Adipocyte (in vitro differentiated cells): ENCODE measurements around the gene CEP162.
"Not testable (repeated sequence)": the region's sequence is repeated elsewhere in the genome, so short reads cannot be mapped to it uniquely, and the experiment has no call there.

Experiments used
- DNase-seq: peaks from one replicate; pipeline ENCODE4 v3.0.0-alpha.2; 2015; ENCODE audit warnings: low read depth
- H3K27me3 ChIP-seq: replicated peaks from 2 replicates; pipeline ENCODE4 v1.7.0; 2013; ENCODE audit warnings: mild to moderate bottlenecking, low read length, moderate library complexity; ENCODE audit not compliant: control insufficient read depth, insufficient read depth
- H3K36me3 ChIP-seq: 2 replicates; pipeline ENCODE4 v1.7.0; 2013; ENCODE audit warnings: low read length, mild to moderate bottlenecking, moderate library complexity; ENCODE audit not compliant: control insufficient read depth, insufficient read depth, severe bottlenecking
- H3K4me1 ChIP-seq: 2 replicates; pipeline ENCODE4 v1.7.0; 2013; ENCODE audit warnings: mild to moderate bottlenecking, low read length, moderate library complexity; ENCODE audit not compliant: control insufficient read depth, insufficient read depth
- H3K4me3 ChIP-seq: 2 replicates; pipeline ENCODE4 v1.7.0; 2013; ENCODE audit warnings: mild to moderate bottlenecking, low read length, moderate library complexity
- H3K9ac ChIP-seq: 2 replicates; pipeline ENCODE4 v1.7.0; 2013; ENCODE audit warnings: mild to moderate bottlenecking, low read length, moderate library complexity
- H3K9me3 ChIP-seq: 2 replicates; pipeline ENCODE4 v1.7.0; 2013; ENCODE audit warnings: mild to moderate bottlenecking, low read length, moderate library complexity; ENCODE audit not compliant: control insufficient read depth

Gene CEP162

GRCh38 chr6:84137989-84138575 lies 89.4 kb downstream of the CEP162 start:
- Histone ChIP-seq H3K9me3 (no peaks in the 10 kb centered on the region), H3K36me3 (no peaks in the 10 kb centered on the region), H3K4me3 (no peak overlapping the region), H3K27me3 (no peaks in the 10 kb centered on the region), H3K9ac (no peak overlapping the region), H3K4me1 (no peaks in the 10 kb centered on the region)
- peak; percentile 7 for DNase-seq

DNA sequence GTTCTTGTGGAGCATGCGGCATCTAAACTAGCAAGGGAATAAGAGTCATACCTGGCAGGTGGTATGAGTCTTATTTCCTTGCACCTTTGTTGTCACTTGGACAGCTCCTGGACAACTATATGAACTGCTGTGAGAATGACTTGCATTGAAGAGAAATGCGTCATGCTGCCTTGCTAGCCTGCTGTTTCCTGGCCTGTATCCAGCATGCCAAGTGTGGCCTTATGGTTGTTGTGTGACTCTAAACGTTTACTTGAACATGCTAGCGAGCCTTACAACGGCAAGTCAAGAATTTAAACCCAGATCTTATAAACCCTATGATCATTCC lies 90.4 kb downstream of the CEP162 start:
- no peaks in the 10 kb centered on the region for H3K36me3 ChIP-seq

DNA sequence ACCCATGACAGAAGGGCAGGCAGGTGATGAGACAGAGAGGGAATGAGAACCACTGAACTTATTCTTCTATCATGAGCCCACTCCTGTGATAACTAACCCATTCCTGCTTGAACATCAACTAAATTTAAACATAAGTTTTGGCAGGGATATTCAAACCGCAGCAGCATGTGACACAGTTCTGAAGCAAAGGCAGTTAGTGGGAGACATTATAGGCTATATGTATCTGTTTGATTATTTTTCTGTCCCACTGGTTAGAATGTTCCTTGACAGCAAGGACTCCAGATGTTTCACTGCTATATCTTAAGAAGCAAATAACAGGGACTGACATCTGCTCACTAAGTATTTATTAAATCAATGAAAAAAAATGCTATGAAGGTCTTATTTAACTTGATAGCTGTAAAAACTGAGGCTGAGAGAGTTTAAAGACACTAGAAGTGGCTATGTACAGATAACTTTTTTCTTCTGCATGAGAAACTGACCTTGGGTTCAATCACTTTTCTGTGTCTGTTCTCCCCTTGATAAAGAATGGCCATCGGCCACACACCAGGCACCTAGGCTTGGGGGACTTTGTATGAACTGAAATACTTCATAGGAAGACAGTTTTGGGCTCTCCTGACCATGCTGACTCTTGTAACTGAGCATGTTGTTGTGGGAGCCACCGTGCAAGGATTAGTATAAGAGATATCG lies 90.9 kb downstream of the CEP162 start:
- no peak overlapping the region for H3K9ac ChIP-seq
- H3K27me3 ChIP-seq: no peaks in the 10 kb centered on the region
- H3K9me3 ChIP-seq: no peaks in the 10 kb centered on the region
- no peaks in the 10 kb centered on the region for H3K36me3 ChIP-seq
- DNase-seq: no peak
- no peaks in the 10 kb centered on the region for H3K4me1 ChIP-seq
- H3K4me3 ChIP-seq: no peak overlapping the region

More for the DNA sequence above, 90.4 kb downstream of the CEP162 start:
- no peak for DNase-seq
- Histone ChIP-seq H3K9ac (no peak overlapping the region), H3K4me3 (no peak overlapping the region), H3K9me3 (no peaks in the 10 kb centered on the region), H3K4me1 (no peaks in the 10 kb centered on the region), H3K27me3 (no peaks in the 10 kb centered on the region)

DNA sequence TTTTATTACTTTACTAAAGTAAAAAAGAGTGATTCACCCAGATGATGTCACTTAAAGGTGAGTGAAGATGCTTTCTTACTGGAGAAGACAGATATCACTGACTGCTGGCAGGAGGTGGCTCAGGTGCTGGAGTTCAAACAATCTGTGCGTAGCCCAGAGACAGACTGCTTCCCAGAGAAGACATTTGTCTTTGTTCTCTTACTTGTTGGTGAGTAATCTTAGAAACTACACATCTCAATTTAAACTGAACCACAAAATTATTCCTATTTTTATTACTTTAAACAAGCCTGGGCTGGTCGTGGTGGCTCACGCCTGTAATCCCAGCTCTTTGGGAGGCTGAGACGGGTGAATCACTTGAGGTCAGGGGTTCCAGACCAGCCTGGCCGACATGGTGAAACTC lies 92.2 kb downstream of the CEP162 start:
- Histone ChIP-seq H3K36me3 (no peaks in the 10 kb centered on the region), H3K9ac (no peak overlapping the region)
- no peak for DNase-seq

GRCh38 chr6:84133385-84133784 lies 94.1 kb downstream of the CEP162 start:
- H3K9ac ChIP-seq, H3K9me3 ChIP-seq, DNase-seq, H3K36me3 ChIP-seq, H3K4me1 ChIP-seq, H3K27me3 ChIP-seq, H3K4me3 ChIP-seq: not testable (repeated sequence)

More for the DNA sequence above, 92.2 kb downstream of the CEP162 start:
- Histone ChIP-seq H3K27me3 (no peaks in the 10 kb centered on the region), H3K4me3 (no peak overlapping the region), H3K4me1 (no peaks in the 10 kb centered on the region), H3K9me3 (no peaks in the 10 kb centered on the region)

DNA sequence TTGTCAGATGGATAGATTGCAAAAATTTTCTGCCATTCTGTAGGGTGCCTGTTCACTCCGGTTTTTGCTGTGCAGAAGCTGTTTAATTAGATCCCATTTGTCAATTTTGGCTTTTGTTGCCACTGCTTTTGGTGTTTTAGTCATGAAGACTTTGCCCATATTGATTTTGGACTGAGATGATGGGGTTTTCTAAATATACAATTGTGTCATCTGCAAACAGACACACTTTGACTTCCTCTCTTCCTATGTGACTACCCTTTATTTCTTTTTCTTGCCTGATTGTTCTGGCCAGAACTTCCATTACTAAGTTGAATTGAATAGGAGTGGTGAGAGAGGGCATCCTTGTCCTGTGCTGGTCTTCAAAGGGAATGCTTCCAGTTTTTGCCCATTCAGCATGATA lies 97.9 kb downstream of the CEP162 start:
- not testable (repeated sequence) for H3K9me3 ChIP-seq
- H3K36me3 ChIP-seq: peaks cover 11% of the 10 kb centered on the region

GRCh38 chr6:84123186-84123585 lies 104.3 kb downstream of the CEP162 start:
- no peak for DNase-seq
- Histone ChIP-seq H3K4me1 (no peaks in the 10 kb centered on the region), H3K4me3 (no peak overlapping the region), H3K27me3 (no peaks in the 10 kb centered on the region), H3K36me3 (peaks cover 17% of the 10 kb centered on the region), H3K9me3 (no peaks in the 10 kb centered on the region), H3K9ac (no peak overlapping the region)

More for the DNA sequence above, 97.9 kb downstream of the CEP162 start:
- H3K9ac ChIP-seq, H3K4me1 ChIP-seq, H3K27me3 ChIP-seq, H3K4me3 ChIP-seq, DNase-seq: not testable (repeated sequence)

DNA sequence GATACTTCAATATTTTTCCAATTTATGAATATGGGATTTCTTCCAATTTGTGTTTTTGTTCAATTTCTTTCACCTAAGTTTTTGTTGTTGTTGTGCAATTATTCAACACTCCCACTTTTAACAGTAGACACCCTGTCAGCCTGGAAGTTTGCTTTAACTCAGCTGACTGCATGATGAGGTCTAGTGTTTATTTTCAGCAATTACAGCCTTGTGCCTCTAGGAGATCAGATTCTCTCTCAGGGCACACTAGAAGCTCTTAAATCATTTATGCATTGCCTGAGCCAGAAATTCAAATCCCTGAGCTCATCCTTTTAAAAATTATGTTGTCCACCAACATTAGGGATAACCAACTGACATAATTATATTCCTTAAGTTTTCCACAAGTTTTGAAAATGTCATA lies 108.2 kb downstream of the CEP162 start:
- Histone ChIP-seq H3K9ac (no peak overlapping the region), H3K9me3 (no peaks in the 10 kb centered on the region), H3K4me3 (no peak overlapping the region), H3K27me3 (no peaks in the 10 kb centered on the region), H3K4me1 (no peaks in the 10 kb centered on the region), H3K36me3 (peaks cover 2% of the 10 kb centered on the region)
- DNase-seq: no peak

- Histone ChIP-seq H3K36me3 (no peaks in the 10 kb centered on the region), H3K4me1 (no peaks in the 10 kb centered on the region), H3K9me3 (no peaks in the 10 kb centered on the region), H3K4me3 (no peak overlapping the region), H3K27me3 (no peaks in the 10 kb centered on the region), H3K9ac (no peak overlapping the region)
- DNase-seq: no peak
These were observed 109.3 kb downstream of the CEP162 start for GRCh38 chr6:84118191-84118590.

DNA sequence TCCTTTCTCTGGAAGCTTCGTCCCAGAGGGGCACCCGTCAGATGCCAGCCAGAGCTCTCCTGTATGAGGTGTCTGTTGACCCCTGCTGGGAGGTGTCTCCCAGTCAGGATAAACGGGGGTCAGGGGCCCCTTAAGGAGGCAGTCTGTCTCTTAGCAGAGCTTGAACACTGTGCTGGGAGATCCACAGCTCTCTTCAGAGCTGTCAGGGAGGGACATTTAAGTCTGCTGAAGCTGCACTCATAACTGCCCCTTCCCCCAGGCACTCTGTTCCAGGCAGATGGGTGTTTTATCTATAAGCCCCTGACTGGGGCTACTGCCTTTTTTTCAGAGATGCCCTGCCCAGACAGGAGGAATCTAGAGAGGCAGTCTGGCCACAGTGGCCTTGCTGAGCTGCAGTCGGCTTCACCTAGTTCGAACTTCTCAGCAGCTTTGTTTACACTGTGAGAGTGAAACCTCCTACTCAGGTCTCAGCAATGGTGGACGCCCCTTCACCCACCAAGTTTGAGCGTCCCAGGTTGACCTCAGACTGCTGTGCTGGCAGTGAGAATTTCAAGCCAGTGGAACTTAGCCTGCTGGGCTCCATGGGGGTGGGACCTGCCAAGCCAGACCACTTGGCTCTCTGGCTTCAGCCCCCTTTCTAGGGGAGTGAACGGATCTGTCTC lies 112.4 kb downstream of the CEP162 start:
- H3K4me3 ChIP-seq, H3K36me3 ChIP-seq, H3K9ac ChIP-seq, H3K27me3 ChIP-seq, H3K4me1 ChIP-seq, H3K9me3 ChIP-seq, DNase-seq: not testable (repeated sequence)

DNA sequence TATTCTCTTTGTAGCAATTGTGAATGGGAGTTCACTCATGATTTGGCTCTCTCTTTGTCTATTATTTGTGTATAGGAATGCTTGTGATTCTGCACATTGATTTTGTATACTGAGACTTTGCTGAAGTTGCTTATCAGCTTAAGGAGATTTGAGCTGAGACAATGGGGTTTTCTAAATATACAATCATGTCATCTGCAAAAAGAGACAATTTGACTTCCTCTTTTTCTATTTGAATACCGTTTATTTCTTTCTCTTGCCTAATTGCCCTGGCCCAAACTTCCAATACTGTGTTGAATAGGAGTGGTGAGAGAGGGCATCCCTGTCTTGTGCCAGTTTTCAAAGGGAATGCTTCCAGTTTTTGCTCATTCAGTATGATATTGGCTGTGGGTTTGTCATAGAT lies 116.1 kb downstream of the CEP162 start:
- H3K4me3 ChIP-seq, H3K27me3 ChIP-seq, DNase-seq, H3K36me3 ChIP-seq, H3K9me3 ChIP-seq, H3K4me1 ChIP-seq, H3K9ac ChIP-seq: not testable (repeated sequence)
